ENCODE results near the gene PRKAR2A. TPM values are rescaled to one million over a fixed set of nuclear protein-coding genes. Genes with fewer than 3 reads are reported as not detected.

PRKAR2A gene
- total and polyA plus RNA-seq, 2 donors (not counting 3 experiments of a cell fraction or from before 2014, with no cell fraction given) = 8.6 to 69.9 TPM

DNA sequence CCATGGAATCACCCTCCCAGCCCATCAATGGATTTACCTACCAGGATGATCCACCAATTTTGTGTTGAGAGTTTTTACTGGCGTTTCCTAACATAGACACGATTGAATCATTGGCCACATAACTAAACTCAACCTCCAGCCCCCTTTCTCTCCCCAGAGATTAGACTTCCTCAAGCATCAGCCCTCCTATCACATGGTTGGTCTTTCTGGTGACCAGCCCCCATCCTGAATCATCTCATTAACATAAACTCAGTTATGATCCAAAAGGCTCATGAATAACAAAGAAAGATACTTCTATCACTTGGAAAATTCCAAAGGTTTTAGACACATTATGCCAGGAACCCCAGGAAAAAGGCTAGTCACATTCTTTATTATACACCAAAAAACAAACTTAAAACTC, 21.2 kb downstream of the PRKAR2A start:
- FAIRE-seq (no peak), DNase-seq (ENCODE audit: low read depth, low spot score) (no peak)
- intact Hi-C loops (cut with micrococcal nuclease) (no loop called here), dilution Hi-C loops (cut with MboI; ENCODE audit: extremely low pct_ligation_motif_present, low sequenced_read_pairs) (no loop called here)
- H3K9me3 ChIP-seq (replicated peaks; ENCODE audit: control insufficient read depth, insufficient read depth, low read length) = no peaks in the 10 kb centered on the region
- no peak overlapping the region for H3K9ac ChIP-seq (replicated peaks; ENCODE audit: extremely low read depth, insufficient read depth, low read length)
- no peaks in the 10 kb centered on the region for H3K27me3 ChIP-seq (ENCODE audit: control insufficient read depth in 2 of 2, insufficient read depth in 2 of 2, low read length in 2 of 2)
- H3K4me2 ChIP-seq (ENCODE audit: insufficient read depth, low read length) = no peak overlapping the region
- H3K27ac ChIP-seq (ENCODE audit: insufficient read depth, low read depth, low read length) = no peak overlapping the region
- TF ChIP-seq POLR2A (IDR thresholded peaks at IDR 0.05; ENCODE audit: low read depth, low read length) (no peak), MYC (IDR thresholded peaks at IDR 0.05; ENCODE audit: low read depth, low read length) (no peak), JUN (IDR thresholded peaks at IDR 0.05; ENCODE audit: borderline replicate concordance, insufficient read depth, insufficient read length, low read depth) (no peak), EZH2 (IDR thresholded peaks at IDR 0.05; ENCODE audit: borderline replicate concordance, low read depth, low read length, severe bottlenecking) (no peak), GATA2 (IDR thresholded peaks at IDR 0.05; ENCODE audit: insufficient read depth, insufficient read length, low read depth, low read length) (no peak), FOS (IDR thresholded peaks at IDR 0.05; ENCODE audit: borderline replicate concordance, insufficient read depth, low read length) (no peak), POLR2AphosphoS5 (IDR thresholded peaks at IDR 0.05; ENCODE audit: insufficient read depth, low read depth, low read length) (no peak)
- TF ChIP-seq, protein P1, sequence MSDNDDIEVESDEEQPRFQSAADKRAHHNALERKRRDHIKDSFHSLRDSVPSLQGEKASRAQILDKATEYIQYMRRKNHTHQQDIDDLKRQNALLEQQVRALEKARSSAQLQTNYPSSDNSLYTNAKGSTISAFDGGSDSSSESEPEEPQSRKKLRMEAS (IDR thresholded peaks at IDR 0.05; ENCODE audit: insufficient read depth, insufficient read length) = no peak
- TF ChIP-seq, protein P2, sequence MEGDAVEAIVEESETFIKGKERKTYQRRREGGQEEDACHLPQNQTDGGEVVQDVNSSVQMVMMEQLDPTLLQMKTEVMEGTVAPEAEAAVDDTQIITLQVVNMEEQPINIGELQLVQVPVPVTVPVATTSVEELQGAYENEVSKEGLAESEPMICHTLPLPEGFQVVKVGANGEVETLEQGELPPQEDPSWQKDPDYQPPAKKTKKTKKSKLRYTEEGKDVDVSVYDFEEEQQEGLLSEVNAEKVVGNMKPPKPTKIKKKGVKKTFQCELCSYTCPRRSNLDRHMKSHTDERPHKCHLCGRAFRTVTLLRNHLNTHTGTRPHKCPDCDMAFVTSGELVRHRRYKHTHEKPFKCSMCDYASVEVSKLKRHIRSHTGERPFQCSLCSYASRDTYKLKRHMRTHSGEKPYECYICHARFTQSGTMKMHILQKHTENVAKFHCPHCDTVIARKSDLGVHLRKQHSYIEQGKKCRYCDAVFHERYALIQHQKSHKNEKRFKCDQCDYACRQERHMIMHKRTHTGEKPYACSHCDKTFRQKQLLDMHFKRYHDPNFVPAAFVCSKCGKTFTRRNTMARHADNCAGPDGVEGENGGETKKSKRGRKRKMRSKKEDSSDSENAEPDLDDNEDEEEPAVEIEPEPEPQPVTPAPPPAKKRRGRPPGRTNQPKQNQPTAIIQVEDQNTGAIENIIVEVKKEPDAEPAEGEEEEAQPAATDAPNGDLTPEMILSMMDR (IDR thresholded peaks at IDR 0.05; ENCODE audit: extremely low read depth in 1 of 2, insufficient read depth in 1 of 2, low read depth in 1 of 2, low read length in 2 of 2) = no peak
- ChIA-PET CTCF (no interaction called here), POLR2A (no interaction called here)
- no peaks in the 10 kb centered on the region for H4K20me1 ChIP-seq (replicated peaks; ENCODE audit: control insufficient read depth, extremely low read depth, insufficient read depth, low read length)
- no peaks in the 10 kb centered on the region for H3K9me1 ChIP-seq (replicated peaks; ENCODE audit: control insufficient read depth, extremely low read depth, insufficient read depth, low read length)
- peaks cover 9% of the 10 kb centered on the region for H3K79me2 ChIP-seq (ENCODE audit: control insufficient read depth, insufficient read depth, low read length)
- no peak overlapping the region for H2AFZ ChIP-seq (ENCODE audit: low read depth, low read length)
- BruUV-seq (replicated peaks) = no TSS peak
- H3K36me3 ChIP-seq (ENCODE audit: control insufficient read depth in 2 of 2, extremely low read depth in 1 of 2, insufficient read depth in 2 of 2, low read length in 2 of 2) = no peaks in the 10 kb centered on the region
- no peak overlapping the region for H3K4me3 ChIP-seq (replicated peaks in 1 of 3; ENCODE audit: insufficient read depth in 1 of 3, low read depth in 1 of 3, low read length in 3 of 3)
- H3K4me1 ChIP-seq (ENCODE audit: control insufficient read depth, extremely low read depth, insufficient read depth, low read length) = no peaks in the 10 kb centered on the region

Measured in endothelial cell of umbilical vein (primary cell).